GM18870 (cell line): ENCODE data around the gene COP1.

Source experiments
- ATAC-seq: cut with Tn5 transposase; IDR thresholded peaks from one replicate; pipeline ENCODE4 v1.9.1; 2021; ENCODE audit warnings: moderate library complexity; ENCODE audit not compliant: unreplicated experiment

The COP1 gene

GRCh38 chr1:175904808-175905207, 302.3 kb downstream of the COP1 start:
- no peak for ATAC-seq

- no peak for ATAC-seq
Measured at GRCh38 chr1:175902281-175902680, 304.8 kb downstream of the COP1 start.

GRCh38 chr1:175901076-175901836, 305.8 kb downstream of the COP1 start:
- ATAC-seq: no peak

- no peak for ATAC-seq
Measured at GRCh38 chr1:175900171-175900570, 306.9 kb downstream of the COP1 start.

GRCh38 chr1:175895966-175896365, 311.1 kb downstream of the COP1 start:
- no peak for ATAC-seq
